ENCODE results near the gene UGT1A3.

The UGT1A3 gene

DNA sequence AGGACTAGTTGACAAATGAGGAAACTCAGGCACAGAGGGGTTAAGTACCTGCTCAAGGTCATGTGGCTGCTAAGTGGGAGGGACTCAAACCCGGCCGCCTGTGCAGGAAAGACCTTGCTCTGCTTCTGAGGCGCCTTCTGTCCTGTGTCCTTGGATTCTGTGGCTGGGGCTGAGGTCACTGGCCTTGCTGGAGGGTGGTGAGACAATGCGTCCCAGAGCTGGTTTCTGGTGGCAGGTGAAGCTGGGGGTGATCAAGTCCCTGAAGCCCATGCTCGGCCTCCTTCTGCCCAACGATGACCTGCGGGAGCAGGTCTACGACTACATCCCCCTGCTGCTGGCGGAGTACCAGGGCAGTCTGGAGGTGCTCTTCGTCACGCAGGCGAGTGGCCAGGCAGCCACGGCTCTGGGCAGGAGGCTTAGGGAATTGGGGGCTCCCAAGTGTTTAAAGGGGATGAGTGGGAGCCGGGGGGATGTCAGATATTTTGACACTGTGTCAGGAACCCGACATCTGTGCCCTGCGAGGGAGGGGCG lies 65.4 kb downstream of the UGT1A3 start:
- no peak overlapping the region for H3K4me3 ChIP-seq
- TF ChIP-seq, protein P1, sequence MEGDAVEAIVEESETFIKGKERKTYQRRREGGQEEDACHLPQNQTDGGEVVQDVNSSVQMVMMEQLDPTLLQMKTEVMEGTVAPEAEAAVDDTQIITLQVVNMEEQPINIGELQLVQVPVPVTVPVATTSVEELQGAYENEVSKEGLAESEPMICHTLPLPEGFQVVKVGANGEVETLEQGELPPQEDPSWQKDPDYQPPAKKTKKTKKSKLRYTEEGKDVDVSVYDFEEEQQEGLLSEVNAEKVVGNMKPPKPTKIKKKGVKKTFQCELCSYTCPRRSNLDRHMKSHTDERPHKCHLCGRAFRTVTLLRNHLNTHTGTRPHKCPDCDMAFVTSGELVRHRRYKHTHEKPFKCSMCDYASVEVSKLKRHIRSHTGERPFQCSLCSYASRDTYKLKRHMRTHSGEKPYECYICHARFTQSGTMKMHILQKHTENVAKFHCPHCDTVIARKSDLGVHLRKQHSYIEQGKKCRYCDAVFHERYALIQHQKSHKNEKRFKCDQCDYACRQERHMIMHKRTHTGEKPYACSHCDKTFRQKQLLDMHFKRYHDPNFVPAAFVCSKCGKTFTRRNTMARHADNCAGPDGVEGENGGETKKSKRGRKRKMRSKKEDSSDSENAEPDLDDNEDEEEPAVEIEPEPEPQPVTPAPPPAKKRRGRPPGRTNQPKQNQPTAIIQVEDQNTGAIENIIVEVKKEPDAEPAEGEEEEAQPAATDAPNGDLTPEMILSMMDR (IDR thresholded peaks at IDR 0.05) = no peak
- no peaks in the 10 kb centered on the region for H3K9me3 ChIP-seq
- intact Hi-C loops (cut with DNase I; ENCODE audit: low total_unique reads) = no loop called here
- no peaks in the 10 kb centered on the region for H3K4me1 ChIP-seq
- H3K27ac ChIP-seq = no peak overlapping the region
- H3K27me3 ChIP-seq = no peaks in the 10 kb centered on the region
- H3K36me3 ChIP-seq = no peaks in the 10 kb centered on the region
- DNase-seq = peak in 1 of 2 donors; percentile 50

DNA sequence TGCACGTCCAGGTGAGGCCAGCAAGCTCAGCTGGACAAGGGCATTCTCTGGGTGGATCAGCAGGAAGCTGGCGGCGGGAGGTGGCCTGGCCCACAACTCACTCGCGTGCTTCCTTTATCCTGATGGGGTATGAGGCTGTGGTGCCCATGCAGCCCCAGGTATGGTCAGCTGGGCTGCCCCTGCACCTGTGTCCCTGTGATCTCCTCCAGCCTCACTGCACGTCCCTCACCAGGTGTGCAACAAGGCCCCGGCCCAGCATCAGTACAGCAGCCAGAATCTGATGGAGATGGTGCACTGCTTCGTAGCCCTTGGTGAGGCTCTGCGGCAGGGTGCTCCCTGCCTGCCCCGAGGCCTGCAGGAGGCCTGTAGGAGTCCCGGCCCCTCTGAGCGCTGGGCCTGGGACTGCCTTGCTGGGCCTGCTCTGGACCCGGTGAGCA lies 66.9 kb downstream of the UGT1A3 start:
- Histone ChIP-seq H3K4me3 (no peak overlapping the region), H3K36me3 (no peaks in the 10 kb centered on the region), H3K27me3 (no peaks in the 10 kb centered on the region), H3K4me1 (no peaks in the 10 kb centered on the region), H3K27ac (no peak overlapping the region), H3K9me3 (no peaks in the 10 kb centered on the region)
- TF ChIP-seq, protein P1 (IDR thresholded peaks at IDR 0.05) = no peak
- DNase-seq = peak in 1 of 2 donors; percentile 42
- intact Hi-C loops (cut with DNase I; ENCODE audit: low total_unique reads) = no loop called here

DNA sequence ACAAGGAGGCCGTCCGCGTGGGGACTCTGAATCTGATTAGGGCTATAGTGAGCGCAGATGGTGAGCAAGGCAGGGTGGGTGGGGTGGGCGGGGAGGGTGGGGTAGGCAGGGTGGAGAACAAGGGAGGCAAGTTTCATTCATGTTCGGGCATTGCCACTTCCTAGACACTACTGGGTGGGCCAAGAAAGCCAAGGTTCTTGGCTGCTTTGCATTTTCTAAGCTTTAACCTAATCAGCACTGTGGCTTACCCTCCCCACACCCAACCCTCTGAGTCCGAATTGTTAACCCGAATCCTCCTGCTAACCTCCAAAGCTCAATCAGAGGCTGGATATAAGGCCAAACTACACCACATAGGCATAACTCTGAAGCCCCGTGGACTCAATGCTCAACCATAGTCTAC lies 67.4 kb downstream of the UGT1A3 start:
- TF ChIP-seq, protein P1 (IDR thresholded peaks at IDR 0.05) = no peak
- DNase-seq = no peak
- no peaks in the 10 kb centered on the region for H3K4me1 ChIP-seq
- H3K9me3 ChIP-seq = no peaks in the 10 kb centered on the region
- no peaks in the 10 kb centered on the region for H3K27me3 ChIP-seq
- no peak overlapping the region for H3K4me3 ChIP-seq
- H3K27ac ChIP-seq = no peak overlapping the region
- no peaks in the 10 kb centered on the region for H3K36me3 ChIP-seq
- intact Hi-C loops (cut with DNase I; ENCODE audit: low total_unique reads) = no loop called here

DNA sequence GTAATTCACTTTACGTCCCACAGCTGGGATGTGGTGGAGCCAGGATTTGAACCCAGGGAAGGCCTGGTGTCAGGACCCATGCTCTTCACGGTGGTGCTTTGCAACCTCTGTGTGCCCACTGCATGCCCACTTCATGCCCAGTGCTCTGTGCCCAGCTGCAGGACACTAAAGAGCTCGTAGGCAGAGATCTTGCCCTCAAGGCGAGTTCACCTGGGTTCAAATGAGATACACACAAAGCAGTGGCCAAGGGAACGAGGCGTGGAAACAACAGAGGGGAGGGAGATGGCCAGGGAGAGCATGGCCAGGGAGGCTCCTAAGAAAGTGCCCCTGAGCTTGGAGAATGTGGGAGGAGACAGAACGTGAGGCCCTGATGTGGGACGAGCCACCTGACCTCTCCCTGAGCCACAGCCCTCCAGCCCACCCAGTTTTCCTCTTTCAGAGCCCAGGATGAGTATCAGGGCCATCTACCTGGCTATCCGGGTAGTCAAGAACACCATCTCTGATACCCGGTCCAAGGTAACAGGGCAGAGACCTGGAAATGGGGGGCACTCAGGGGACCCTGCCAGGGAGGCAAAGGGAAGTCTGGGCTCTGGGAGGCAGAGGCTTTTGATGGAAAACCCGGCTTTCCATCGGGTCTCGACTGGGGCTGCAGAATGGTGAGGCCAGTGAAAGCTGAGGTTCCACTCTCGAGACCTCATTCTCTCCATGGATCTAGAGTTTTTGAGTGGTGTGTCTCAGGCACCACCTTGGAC lies 69.7 kb downstream of the UGT1A3 start:
- H3K4me1 ChIP-seq = no peaks in the 10 kb centered on the region
- peak in 1 of 2 donors; percentile 48 for DNase-seq
- H3K4me3 ChIP-seq = no peak overlapping the region
- TF ChIP-seq, protein P1 (IDR thresholded peaks at IDR 0.05) = no peak
- intact Hi-C loops (cut with DNase I; ENCODE audit: low total_unique reads) = no loop called here
- H3K27me3 ChIP-seq = no peaks in the 10 kb centered on the region
- no peaks in the 10 kb centered on the region for H3K36me3 ChIP-seq
- H3K9me3 ChIP-seq = no peaks in the 10 kb centered on the region
- H3K27ac ChIP-seq = no peak overlapping the region

DNA sequence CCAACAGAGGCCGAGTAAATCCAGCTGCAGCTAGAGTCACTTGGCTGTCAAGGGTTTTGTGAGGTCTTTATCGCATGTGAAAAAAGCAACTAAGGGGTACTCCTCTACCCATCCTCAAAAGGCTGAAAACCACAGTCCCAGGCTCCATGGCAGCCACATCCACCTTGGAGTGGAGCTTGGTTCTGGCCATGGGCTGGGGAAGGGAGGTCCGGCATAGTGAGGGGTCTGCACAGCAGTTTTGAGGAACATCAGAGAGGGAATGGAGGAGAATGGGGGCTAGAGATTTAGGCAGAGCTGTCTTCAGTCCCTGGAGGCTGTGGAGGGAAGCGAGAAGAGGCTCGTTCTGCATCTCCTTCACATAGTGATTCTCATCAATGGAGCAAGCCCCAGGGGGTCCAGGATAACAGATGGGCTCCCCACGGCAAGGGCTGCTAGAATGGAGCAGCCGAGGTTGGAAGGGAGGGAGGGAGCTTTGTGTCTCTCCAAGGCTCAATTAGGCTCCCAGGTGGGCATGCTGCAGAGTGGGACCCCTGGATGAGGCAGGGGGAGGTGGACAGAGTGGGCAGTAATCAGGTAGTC lies 70.3 kb downstream of the UGT1A3 start:
- DNase-seq = peak in 1 of 2 donors; percentile 31
- no peaks in the 10 kb centered on the region for H3K36me3 ChIP-seq
- H3K27ac ChIP-seq = no peak overlapping the region
- H3K9me3 ChIP-seq = no peaks in the 10 kb centered on the region
- H3K4me1 ChIP-seq = no peaks in the 10 kb centered on the region
- H3K27me3 ChIP-seq = no peaks in the 10 kb centered on the region
- TF ChIP-seq, protein P1 (IDR thresholded peaks at IDR 0.05) = no peak
- intact Hi-C loops (cut with DNase I; ENCODE audit: low total_unique reads) = no loop called here
- H3K4me3 ChIP-seq = no peak overlapping the region
